DLD1 (cell line): ENCODE results near the gene ICAM3.

ENCODE experiments used
- in situ Hi-C: cut with HindIII; loops from 2 replicates; pipeline ENCODE4 v1.10.0; 2017; ENCODE audit warnings: low sequenced_read_pairs

ICAM3 gene

DNA sequence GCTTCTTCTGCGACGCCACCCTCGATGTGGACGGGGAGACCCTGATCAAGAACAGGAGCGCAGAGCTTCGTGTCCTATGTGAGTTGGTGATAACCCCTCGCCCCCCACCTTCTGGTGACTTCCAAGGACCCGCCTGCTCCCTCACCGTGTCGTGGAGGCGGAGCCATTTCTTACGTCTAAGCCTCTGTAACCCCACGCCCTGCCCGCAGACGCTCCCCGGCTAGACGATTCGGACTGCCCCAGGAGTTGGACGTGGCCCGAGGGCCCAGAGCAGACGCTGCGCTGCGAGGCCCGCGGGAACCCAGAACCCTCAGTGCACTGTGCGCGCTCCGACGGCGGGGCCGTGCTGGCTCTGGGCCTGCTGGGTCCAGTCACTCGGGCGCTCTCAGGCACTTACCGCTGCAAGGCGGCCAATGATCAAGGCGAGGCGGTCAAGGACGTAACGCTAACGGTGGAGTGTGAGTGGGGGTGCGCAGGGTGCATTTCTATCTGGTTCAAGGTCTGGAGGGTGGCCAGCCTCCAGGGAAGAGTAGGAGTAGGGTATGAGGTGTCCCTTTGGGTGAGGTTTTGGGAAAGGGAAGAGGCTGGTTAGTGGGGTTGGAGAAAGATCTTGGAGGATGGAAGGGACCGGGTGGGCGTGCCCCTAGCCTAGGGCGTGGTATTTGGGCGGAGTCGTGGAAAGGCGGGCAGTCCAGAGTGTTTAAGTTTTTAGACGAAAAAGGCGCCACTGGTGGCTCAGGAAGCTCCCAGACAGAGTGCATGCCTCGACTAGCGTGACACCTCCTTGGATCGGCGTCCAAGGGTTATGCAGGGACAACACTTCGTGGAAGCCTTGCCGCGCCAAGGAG, 46.4 kb downstream of the ICAM3 start:
- in situ Hi-C loops, result no loop called here

DNA sequence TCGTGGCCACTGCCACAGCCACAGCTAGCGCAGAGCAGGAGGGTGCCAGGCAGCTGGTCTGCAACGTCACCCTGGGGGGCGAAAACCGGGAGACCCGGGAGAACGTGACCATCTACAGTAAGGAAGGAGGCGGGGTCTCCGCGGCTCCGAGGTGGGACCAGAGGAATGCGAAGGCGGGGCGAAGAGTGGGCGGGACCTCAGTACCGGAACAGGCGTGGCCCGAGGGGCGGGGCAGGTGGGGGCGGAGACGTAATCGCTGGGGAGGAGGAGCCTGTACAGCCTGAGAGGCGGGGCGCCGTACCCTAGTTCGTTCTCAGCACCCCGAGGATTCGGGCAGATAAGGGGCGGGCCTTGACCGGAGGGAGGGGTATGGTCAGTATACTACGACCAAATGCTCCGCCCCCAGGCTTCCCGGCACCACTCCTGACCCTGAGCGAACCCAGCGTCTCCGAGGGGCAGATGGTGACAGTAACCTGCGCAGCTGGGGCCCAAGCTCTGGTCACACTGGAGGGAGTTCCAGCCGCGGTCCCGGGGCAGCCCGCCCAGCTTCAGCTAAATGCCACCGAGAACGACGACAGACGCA, 47.1 kb downstream of the ICAM3 start:
- in situ Hi-C loops, result no loop called here

- in situ Hi-C loops, result no loop called here
Measured at GRCh38 chr19:10291554-10292205, 47.7 kb downstream of the ICAM3 start.

GRCh38 chr19:10290876-10291553, 48.4 kb downstream of the ICAM3 start:
- in situ Hi-C loops, result no loop called here

DNA sequence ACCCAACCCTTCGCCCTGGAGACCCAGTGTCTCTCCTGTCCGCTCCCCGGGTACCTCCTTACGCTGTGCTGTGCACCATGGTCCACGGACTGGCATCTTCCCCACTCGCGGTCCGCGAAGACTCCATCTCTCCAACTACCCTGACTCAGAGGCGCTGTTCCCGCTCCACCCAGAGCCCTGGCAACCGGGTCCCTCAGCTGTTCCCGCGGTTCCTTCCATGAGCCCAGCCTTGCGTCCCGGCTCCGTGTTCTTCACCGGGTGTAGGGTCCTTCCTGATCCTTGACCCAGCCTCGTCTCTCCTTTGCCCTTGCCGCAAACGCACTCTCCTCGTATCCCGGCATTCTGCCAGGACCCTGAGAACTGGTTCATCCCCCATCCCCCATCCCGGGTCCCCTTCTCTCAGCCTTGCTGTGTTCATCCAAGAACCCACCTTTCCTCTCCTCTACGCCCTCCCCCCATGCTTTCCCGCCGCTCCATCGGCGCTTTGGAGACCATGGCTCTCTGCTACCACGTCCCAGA, 49.0 kb downstream of the ICAM3 start:
- in situ Hi-C loops, result no loop called here

DNA sequence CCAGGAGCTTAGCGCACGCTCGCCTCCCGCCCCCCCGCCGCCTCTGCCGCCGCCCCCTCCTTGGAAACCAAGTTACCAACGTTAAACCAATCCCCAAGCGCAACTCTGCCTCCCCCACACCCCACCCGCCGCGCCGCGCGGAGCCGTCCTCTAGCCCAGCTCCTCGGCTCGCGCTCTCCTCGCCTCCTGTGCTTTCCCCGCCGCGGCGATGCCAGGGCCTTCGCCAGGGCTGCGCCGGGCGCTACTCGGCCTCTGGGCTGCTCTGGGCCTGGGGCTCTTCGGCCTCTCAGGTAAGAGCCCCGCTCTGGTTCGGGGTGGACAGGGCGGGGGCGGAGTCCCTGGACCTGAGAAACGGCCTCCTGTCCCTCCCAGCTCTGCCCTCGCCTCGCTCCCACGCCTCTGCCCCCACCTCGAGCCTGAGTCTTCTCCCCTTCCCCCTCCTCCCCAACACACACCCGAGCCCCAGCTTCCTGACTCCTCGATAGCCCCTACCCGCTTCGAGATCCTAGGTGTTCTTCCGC, 49.5 kb downstream of the ICAM3 start, which contains the start of gene ICAM5:
Gene ICAM5, plus strand, starts transcription at position 117 of the 521 bp plus-strand sequence. Its CDS starts 92 bp downstream, at position 209.
- in situ Hi-C loops, result no loop called here

DNA sequence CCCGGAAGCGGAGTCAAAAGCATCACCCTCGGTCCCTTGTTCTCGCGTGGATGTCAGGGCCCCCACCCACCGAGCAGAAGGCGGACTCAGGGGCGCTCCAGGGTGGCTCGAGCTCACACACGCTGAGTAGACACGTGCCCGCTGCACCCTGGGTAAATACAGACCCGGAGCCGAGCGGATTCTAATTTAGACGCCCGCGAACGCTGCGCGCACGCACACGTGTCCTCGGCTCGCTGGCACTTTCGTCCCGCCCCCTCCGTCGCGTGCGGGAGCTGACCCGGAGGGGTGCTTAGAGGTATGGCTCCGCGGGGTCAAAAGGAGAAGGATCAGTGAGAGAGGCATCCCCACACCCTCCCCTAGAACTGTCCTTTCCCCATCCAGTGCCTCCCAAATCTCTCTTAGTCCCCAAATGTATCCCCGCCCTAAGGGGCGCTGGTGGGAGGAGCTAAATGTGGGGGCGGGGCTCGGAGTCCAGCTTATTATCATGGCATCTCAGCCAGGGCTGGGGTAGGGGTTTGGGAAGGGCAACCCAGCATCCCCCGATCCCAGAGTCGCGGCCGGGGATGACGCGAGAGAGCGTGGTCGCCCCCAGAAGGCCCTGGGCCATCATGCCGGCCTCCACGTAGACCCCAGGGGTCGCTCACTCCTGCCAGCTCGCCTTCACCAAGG, 50.1 kb downstream of the ICAM3 start:
- in situ Hi-C loops, result no loop called here

- in situ Hi-C loops, result no loop called here
Measured at GRCh38 chr19:10288662-10289166, 50.7 kb downstream of the ICAM3 start.

GRCh38 chr19:10286803-10287737, 52.4 kb downstream of the ICAM3 start, which contains the start of gene ICAM4:
Gene ICAM4, plus strand, starts transcription at chr19:10286955. Its CDS starts 58 bp downstream, at chr19:10287013.
- in situ Hi-C loops, result no loop called here

DNA sequence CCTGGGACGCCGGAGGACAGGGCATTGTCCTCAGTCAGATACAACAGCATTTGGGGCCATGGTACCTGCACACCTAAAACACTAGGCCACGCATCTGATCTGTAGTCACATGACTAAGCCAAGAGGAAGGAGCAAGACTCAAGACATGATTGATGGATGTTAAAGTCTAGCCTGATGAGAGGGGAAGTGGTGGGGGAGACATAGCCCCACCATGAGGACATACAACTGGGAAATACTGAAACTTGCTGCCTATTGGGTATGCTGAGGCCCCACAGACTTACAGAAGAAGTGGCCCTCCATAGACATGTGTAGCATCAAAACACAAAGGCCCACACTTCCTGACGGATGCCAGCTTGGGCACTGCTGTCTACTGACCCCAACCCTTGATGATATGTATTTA, 54.0 kb downstream of the ICAM3 start:
- in situ Hi-C loops, result no loop called here

DNA sequence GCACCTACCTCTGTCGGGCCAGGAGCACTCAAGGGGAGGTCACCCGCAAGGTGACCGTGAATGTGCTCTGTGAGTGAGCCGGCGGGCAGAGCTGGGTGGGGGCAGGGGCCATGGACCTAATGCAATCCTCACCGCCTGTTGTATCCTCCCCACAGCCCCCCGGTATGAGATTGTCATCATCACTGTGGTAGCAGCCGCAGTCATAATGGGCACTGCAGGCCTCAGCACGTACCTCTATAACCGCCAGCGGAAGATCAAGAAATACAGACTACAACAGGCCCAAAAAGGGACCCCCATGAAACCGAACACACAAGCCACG, 54.5 kb downstream of the ICAM3 start:
- in situ Hi-C loops, result no loop called here

GRCh38 chr19:10284065-10284959, 55.1 kb downstream of the ICAM3 start:
- in situ Hi-C loops, result no loop called here
